ENCODE measurements around the gene LARGE2. TPM values are rescaled to one million over a fixed set of nuclear protein-coding genes. Genes with fewer than 3 reads are reported as not detected.

The LARGE2 gene
- total RNA-seq, 4 donors from 2014 or later, result not detected

GRCh38 chr11:45926536-45927331, 4.3 kb downstream of the LARGE2 start:
- TF ChIP-seq CTCF (IDR thresholded peaks at IDR 0.05 in 4 of 5, conservative IDR thresholded peaks at IDR 0.05 in 1 of 5), result no peak
- TF ChIP-seq POLR2A (IDR thresholded peaks at IDR 0.05), result no peak
- H3K4me3 ChIP-seq, result no peak overlapping the region
- DNase-seq (no peak), ATAC-seq (no peak)
- H3K27ac ChIP-seq, result no peak overlapping the region
- H3K27me3 ChIP-seq, result peaks cover 27 to 42% (median 32%) of the 10 kb centered on the region in 3 donors
- intact Hi-C loops (cut with DNase I; ENCODE audit: low total_unique reads), result no loop called here
- peaks cover 9 to 10% of the 10 kb centered on the region in 2 donors for H3K4me1 ChIP-seq
- in situ Hi-C loops (cut with MboI; ENCODE audit: low sequenced_read_pairs in 4 of 4), result no loop called here
- H3K9me3 ChIP-seq, result no peaks in the 10 kb centered on the region
- H3K36me3 ChIP-seq, result no peaks in the 10 kb centered on the region

- H3K27me3 ChIP-seq, result peaks cover 23 to 38% (median 26%) of the 10 kb centered on the region in 3 donors
- DNase-seq (no peak), ATAC-seq (no peak)
- peaks cover 5 to 10% of the 10 kb centered on the region in 2 donors for H3K4me1 ChIP-seq
- no peaks in the 10 kb centered on the region for H3K9me3 ChIP-seq
- H3K36me3 ChIP-seq, result no peaks in the 10 kb centered on the region
- TF ChIP-seq POLR2A (IDR thresholded peaks at IDR 0.05) (no peak), CTCF (IDR thresholded peaks at IDR 0.05 in 4 of 5, conservative IDR thresholded peaks at IDR 0.05 in 1 of 5) (no peak)
- H3K4me3 ChIP-seq, result no peak overlapping the region
- in situ Hi-C loops (cut with MboI; ENCODE audit: low sequenced_read_pairs in 4 of 4) (no loop called here), intact Hi-C loops (cut with DNase I; ENCODE audit: low total_unique reads) (no loop called here)
- H3K27ac ChIP-seq, result no peak overlapping the region
These were observed 4.9 kb downstream of the LARGE2 start for GRCh38 chr11:45927332-45927683.

- TF ChIP-seq CTCF (IDR thresholded peaks at IDR 0.05 in 4 of 5, conservative IDR thresholded peaks at IDR 0.05 in 1 of 5) (no peak), POLR2A (IDR thresholded peaks at IDR 0.05) (no peak)
These were observed 5.4 kb downstream of the LARGE2 start for GRCh38 chr11:45927684-45928413.

GRCh38 chr11:45928535-45929215, 6.2 kb downstream of the LARGE2 start:
- no peak for DNase-seq
- no peak overlapping the region for H3K27ac ChIP-seq
- no peak for ATAC-seq
- intact Hi-C loops (cut with DNase I; ENCODE audit: low total_unique reads) (no loop called here), in situ Hi-C loops (cut with MboI; ENCODE audit: low sequenced_read_pairs in 4 of 4) (no loop called here)
- H3K4me3 ChIP-seq, result no peak overlapping the region
- TF ChIP-seq POLR2A (IDR thresholded peaks at IDR 0.05) (no peak), CTCF (IDR thresholded peaks at IDR 0.05 in 4 of 5, conservative IDR thresholded peaks at IDR 0.05 in 1 of 5) (no peak)
- H3K9me3 ChIP-seq, result no peaks in the 10 kb centered on the region
- H3K36me3 ChIP-seq, result peaks cover 0 to 7% of the 10 kb centered on the region in 2 donors
- peaks cover 3 to 5% of the 10 kb centered on the region in 2 donors for H3K4me1 ChIP-seq
- peaks cover 11 to 26% (median 14%) of the 10 kb centered on the region in 3 donors for H3K27me3 ChIP-seq

More at GRCh38 chr11:45927684-45928413, 5.4 kb downstream of the LARGE2 start:
- Histone ChIP-seq H3K9me3 (no peaks in the 10 kb centered on the region), H3K4me1 (peaks cover 3 to 10% of the 10 kb centered on the region in 2 donors), H3K27ac (no peak overlapping the region), H3K36me3 (no peaks in the 10 kb centered on the region), H3K4me3 (no peak overlapping the region), H3K27me3 (peaks cover 17 to 33% (median 21%) of the 10 kb centered on the region in 3 donors)
- in situ Hi-C loops (cut with MboI; ENCODE audit: low sequenced_read_pairs in 4 of 4) (no loop called here), intact Hi-C loops (cut with DNase I; ENCODE audit: low total_unique reads) (no loop called here)
- no peak for DNase-seq
- ATAC-seq, result no peak

All from gastrocnemius medialis (tissue), 4 donors.